DND-41 (cell line): ENCODE results near the gene CCSER2.
A peak's percentile ranks its signal among the peaks of the same experiment; 100 is the strongest.

ENCODE experiments used
- ATAC-seq: fragments of 200-7000 bp; cut with Tn5 transposase; 3 replicates; pipeline ENCODE4 v1.9.1; 2021; ENCODE audit warnings: low read depth; ENCODE audit not compliant: insufficient read depth
- DNase-seq: peaks from one replicate; pipeline ENCODE4 v3.0.0-alpha.2; 2020
- H2AFZ ChIP-seq: 2 replicates; pipeline ENCODE4 v1.6.0; 2012; ENCODE audit warnings: low read depth, low read length
- H3K27ac ChIP-seq: 2 replicates; pipeline ENCODE4 v1.5.1; 2012; ENCODE audit warnings: low read length, inconsistent platforms
- H3K27me3 ChIP-seq: fragments of 200-600 bp; sonication (generic); 2 replicates; pipeline ENCODE4 v1.6.0; 2012; ENCODE audit warnings: low read length, mild to moderate bottlenecking, inconsistent platforms; ENCODE audit not compliant: insufficient read depth, poor library complexity
- H3K36me3 ChIP-seq: 2 replicates; pipeline ENCODE4 v1.5.1; 2012; ENCODE audit warnings: low read length, inconsistent platforms; ENCODE audit not compliant: insufficient read depth
- H3K4me1 ChIP-seq: 2 replicates; pipeline ENCODE4 v1.5.1; 2012; ENCODE audit warnings: mild to moderate bottlenecking, low read length; ENCODE audit not compliant: insufficient read depth
- H3K4me2 ChIP-seq: 2 replicates; pipeline ENCODE4 v1.6.0; 2012; ENCODE audit warnings: mild to moderate bottlenecking, moderate library complexity, low read length, inconsistent platforms; ENCODE audit not compliant: insufficient read depth
- H3K4me3 ChIP-seq, 2 experiments: fragments of 200-600 bp in 1 of 2; shearing (Covaris generic) in 1 of 2; 2 replicates each; pipeline ENCODE4 v1.5.1; 2012 to 2016; ENCODE audit warnings: inconsistent platforms in 2 of 2, low read length in 2 of 2, mild to moderate bottlenecking in 2 of 2, low read depth in 1 of 2, moderate library complexity in 1 of 2
- H3K79me2 ChIP-seq: 2 replicates; pipeline ENCODE4 v1.6.0; 2012; ENCODE audit warnings: low read length, inconsistent platforms; ENCODE audit not compliant: insufficient read depth
- H3K9ac ChIP-seq: 2 replicates; pipeline ENCODE4 v1.6.0; 2012; ENCODE audit warnings: low read depth, mild to moderate bottlenecking, inconsistent platforms, low read length, moderate library complexity
- H3K9me3 ChIP-seq: 2 replicates; pipeline ENCODE4 v1.5.1; 2012; ENCODE audit warnings: low read length, moderate library complexity, mild to moderate bottlenecking, inconsistent platforms; ENCODE audit not compliant: insufficient read depth, severe bottlenecking
- H4K20me1 ChIP-seq: 2 replicates; pipeline ENCODE4 v1.6.0; 2012; ENCODE audit warnings: low read length; ENCODE audit not compliant: insufficient read depth
- CTCF ChIP-seq: IDR thresholded peaks from 2 replicates; pipeline ENCODE4 v1.5.1; 2012; ENCODE audit warnings: borderline replicate concordance, low read length, moderate library complexity, mild to moderate bottlenecking; ENCODE audit not compliant: poor library complexity, severe bottlenecking; ENCODE audit errors: extremely low read depth
- EZH2 ChIP-seq: IDR thresholded peaks from 3 replicates; pipeline ENCODE4 v1.6.1; 2012; ENCODE audit warnings: borderline replicate concordance, low read depth, mild to moderate bottlenecking, moderate library complexity, low read length, inconsistent platforms; ENCODE audit not compliant: severe bottlenecking

Gene CCSER2

GRCh38 chr10:84522612-84523462 lies 194.4 kb downstream of the CCSER2 start:
- Histone ChIP-seq H3K9me3 (peaks cover 3% of the 10 kb centered on the region), H3K27ac (no peak overlapping the region), H3K4me3 (no peak overlapping the region), H3K27me3 (no peaks in the 10 kb centered on the region), H3K9ac (no peak overlapping the region), H3K4me1 (no peaks in the 10 kb centered on the region), H3K36me3 (no peaks in the 10 kb centered on the region), H4K20me1 (no peaks in the 10 kb centered on the region), H3K4me2 (no peak overlapping the region), H3K79me2 (no peaks in the 10 kb centered on the region), H2AFZ (no peak overlapping the region)
- ATAC-seq, result no peak
- DNase-seq, result no peak
- TF ChIP-seq CTCF, result no peak
- no peak for TF ChIP-seq EZH2

GRCh38 chr10:84523526-84523925 lies 195.1 kb downstream of the CCSER2 start:
- no peak overlapping the region for H3K4me2 ChIP-seq
- ATAC-seq (peak; percentile 76; the same call in 2 of the 3 replicates), DNase-seq (peak; percentile 49)

GRCh38 chr10:84524435-84524834 lies 196.0 kb downstream of the CCSER2 start:
- H3K9me3 ChIP-seq, result peaks cover 3% of the 10 kb centered on the region
- H3K27me3 ChIP-seq, result no peaks in the 10 kb centered on the region
- no peaks in the 10 kb centered on the region for H3K4me1 ChIP-seq
- TF ChIP-seq EZH2 (no peak), CTCF (no peak)
- H3K4me2 ChIP-seq, result no peak overlapping the region
- DNase-seq (no peak), ATAC-seq (no peak)
- H4K20me1 ChIP-seq, result no peaks in the 10 kb centered on the region
- H3K4me3 ChIP-seq, result no peak overlapping the region
- H3K79me2 ChIP-seq, result no peaks in the 10 kb centered on the region
- H3K9ac ChIP-seq, result no peak overlapping the region
- no peak overlapping the region for H3K27ac ChIP-seq
- H2AFZ ChIP-seq, result no peak overlapping the region
- no peaks in the 10 kb centered on the region for H3K36me3 ChIP-seq

More at GRCh38 chr10:84523526-84523925, 195.1 kb downstream of the CCSER2 start:
- Histone ChIP-seq H3K27me3 (no peaks in the 10 kb centered on the region), H3K4me1 (no peaks in the 10 kb centered on the region), H3K79me2 (no peaks in the 10 kb centered on the region), H4K20me1 (no peaks in the 10 kb centered on the region), H3K36me3 (no peaks in the 10 kb centered on the region), H3K9me3 (peaks cover 3% of the 10 kb centered on the region), H2AFZ (no peak overlapping the region), H3K27ac (no peak overlapping the region), H3K9ac (no peak overlapping the region), H3K4me3 (no peak overlapping the region)
- no peak for TF ChIP-seq EZH2
- no peak for TF ChIP-seq CTCF
